Stimulated activated naive CD8-positive, alpha-beta T cell treated with anti-CD3 and anti-CD28 coated beads, Interleukin-15, Interleukin-2, amounts not matched to agents 100 U/mL and 50 U/mL, for 24 hours (primary cell): ENCODE measurements around the gene C5orf63.
"Not testable (repeated sequence)": the region's sequence is repeated elsewhere in the genome, so short reads cannot be mapped to it uniquely, and the experiment has no call there.

Experiments used
- ATAC-seq: fragments of 150-1000 bp; cut with Tn5 transposase; one replicate; pipeline ENCODE4 v1.10.0; 2021
- DNase-seq: peaks from one replicate; pipeline ENCODE4 v3.0.0; 2021

The C5orf63 gene

GRCh38 chr5:127072861-127073846, at the start of gene C5orf63:
C5orf63 (minus strand) TSS chr5:127073502; CDS start chr5:127058995, 14,507 bp downstream.
- DNase-seq (peak; percentile 86), ATAC-seq (peak; percentile 99)

- ATAC-seq (no peak), DNase-seq (no peak)
Observed at GRCh38 chr5:127112347-127112864, 39.1 kb upstream of the C5orf63 start.

- ATAC-seq (no peak), DNase-seq (no peak)
Observed at GRCh38 chr5:127111112-127111511, 37.8 kb upstream of the C5orf63 start.

GRCh38 chr5:127108624-127109260, 35.4 kb upstream of the C5orf63 start:
- not testable (repeated sequence) for DNase-seq, ATAC-seq

GRCh38 chr5:127101935-127102334, 28.6 kb upstream of the C5orf63 start:
- ATAC-seq = no peak
- DNase-seq = no peak

GRCh38 chr5:127101533-127101932, 28.2 kb upstream of the C5orf63 start:
- ATAC-seq (no peak), DNase-seq (no peak)

- DNase-seq (no peak), ATAC-seq (no peak)
Observed at GRCh38 chr5:127098241-127098640, 24.9 kb upstream of the C5orf63 start.

- no peak for DNase-seq
Observed at GRCh38 chr5:127097278-127097677, 24.0 kb upstream of the C5orf63 start.

GRCh38 chr5:127096328-127096993, 23.2 kb upstream of the C5orf63 start:
- DNase-seq (no peak), ATAC-seq (no peak)

More at GRCh38 chr5:127097278-127097677, 24.0 kb upstream of the C5orf63 start:
- no peak for ATAC-seq

GRCh38 chr5:127094161-127094814, 21.0 kb upstream of the C5orf63 start:
- ATAC-seq (no peak), DNase-seq (no peak)

GRCh38 chr5:127092690-127093089, 19.4 kb upstream of the C5orf63 start:
- DNase-seq = no peak
- no peak for ATAC-seq

- DNase-seq (no peak), ATAC-seq (no peak)
Observed at GRCh38 chr5:127089191-127089590, 15.9 kb upstream of the C5orf63 start.

GRCh38 chr5:127088251-127088650, 14.9 kb upstream of the C5orf63 start:
- no peak for DNase-seq
- ATAC-seq = no peak

- DNase-seq (no peak), ATAC-seq (no peak)
Observed at GRCh38 chr5:127086589-127086988, 13.3 kb upstream of the C5orf63 start.

- no peak for ATAC-seq
- no peak for DNase-seq
Observed at GRCh38 chr5:127085796-127086195, 12.5 kb upstream of the C5orf63 start.

- no peak for DNase-seq
- ATAC-seq = no peak
Observed at GRCh38 chr5:127085371-127085770, 12.1 kb upstream of the C5orf63 start.

GRCh38 chr5:127084656-127085055, 11.4 kb upstream of the C5orf63 start:
- no peak for DNase-seq
- ATAC-seq = no peak

GRCh38 chr5:127083711-127084110, 10.4 kb upstream of the C5orf63 start:
- no peak for ATAC-seq
- no peak for DNase-seq

- no peak for DNase-seq
- ATAC-seq = no peak
Observed at GRCh38 chr5:127079994-127080491, 6.7 kb upstream of the C5orf63 start.

GRCh38 chr5:127077366-127077765, 4.1 kb upstream of the C5orf63 start:
- no peak for DNase-seq
- ATAC-seq = no peak

GRCh38 chr5:127076315-127077129, 3.2 kb upstream of the C5orf63 start:
- no peak for ATAC-seq
- no peak for DNase-seq
